HEK293 (cell line): ENCODE data around the gene UNC5CL.

Experiments
- CTCF ChIP-seq: fragments of 450-650 bp; formaldehyde crosslinking; IDR thresholded peaks from 2 replicates; pipeline ENCODE4 v1.5.1; 2016; ENCODE audit warnings: missing biosample characterization, missing genetic modification characterization
- KLF16 ChIP-seq: fragments of 450-650 bp; formaldehyde crosslinking; IDR thresholded peaks from 2 replicates; pipeline ENCODE4 v1.5.1; 2017; ENCODE audit warnings: missing biosample characterization, missing genetic modification characterization
- KLF17 ChIP-seq: fragments of 450-650 bp; formaldehyde crosslinking; IDR thresholded peaks from 2 replicates; pipeline ENCODE4 v1.5.1; 2016; ENCODE audit warnings: missing biosample characterization, missing genetic modification characterization
- REPIN1 ChIP-seq: fragments of 450-650 bp; formaldehyde crosslinking; IDR thresholded peaks from 2 replicates; pipeline ENCODE4 v1.5.1; 2017; ENCODE audit warnings: missing biosample characterization, missing genetic modification characterization, low read depth
- SALL2 ChIP-seq: fragments of 450-650 bp; formaldehyde crosslinking; IDR thresholded peaks from 2 replicates; pipeline ENCODE4 v1.5.0; 2017; ENCODE audit warnings: missing biosample characterization, mild to moderate bottlenecking, missing genetic modification characterization, borderline replicate concordance
- YY1 ChIP-seq: fragments of 450-650 bp; formaldehyde crosslinking; IDR thresholded peaks from 2 replicates; pipeline ENCODE4 v1.5.1; 2018; ENCODE audit warnings: missing biosample characterization, missing genetic modification characterization
- ZBTB10 ChIP-seq: fragments of 450-650 bp; formaldehyde crosslinking; IDR thresholded peaks from 2 replicates; pipeline ENCODE4 v1.5.1; 2016; ENCODE audit warnings: missing biosample characterization, missing genetic modification characterization
- ZBTB6 ChIP-seq: fragments of 450-650 bp; formaldehyde crosslinking; IDR thresholded peaks from 2 replicates; pipeline ENCODE4 v1.5.1; 2017; ENCODE audit warnings: missing biosample characterization, missing genetic modification characterization
- ZFP37 ChIP-seq: fragments of 450-650 bp; formaldehyde crosslinking; IDR thresholded peaks from 2 replicates; pipeline ENCODE4 v1.5.1; 2016; ENCODE audit warnings: missing biosample characterization, missing genetic modification characterization
- ZNF335 ChIP-seq: fragments of 450-650 bp; formaldehyde crosslinking; conservative IDR thresholded peaks from 2 replicates; pipeline ENCODE4 v1.5.1; 2016; ENCODE audit warnings: missing biosample characterization, missing genetic modification characterization
- ZNF416 ChIP-seq: fragments of 450-650 bp; formaldehyde crosslinking; IDR thresholded peaks from 2 replicates; pipeline ENCODE4 v1.5.1; 2016; ENCODE audit warnings: missing biosample characterization, missing genetic modification characterization
- ZNF426 ChIP-seq: fragments of 450-650 bp; formaldehyde crosslinking; IDR thresholded peaks from 2 replicates; pipeline ENCODE4 v1.5.1; 2017; ENCODE audit warnings: missing biosample characterization, missing genetic modification characterization, mild to moderate bottlenecking, inconsistent platforms, moderate library complexity
- ZNF830 ChIP-seq: fragments of 450-650 bp; IDR thresholded peaks from 2 replicates; pipeline ENCODE4 v1.5.0; 2018; ENCODE audit warnings: missing biosample characterization, missing genetic modification characterization, low read depth, mild to moderate bottlenecking, moderate library complexity

- no peak for TF ChIP-seq ZNF830
- TF ChIP-seq CTCF (tag by site-specific recombination), result no peak
- TF ChIP-seq ZNF426 (tag by site-specific recombination), result no peak
- no peak for TF ChIP-seq KLF16 (tag by site-specific recombination)
- no peak for TF ChIP-seq ZNF335 (tag by site-specific recombination)
- TF ChIP-seq ZBTB10, result no peak
- no peak for TF ChIP-seq SALL2 (tag by site-specific recombination)
- TF ChIP-seq KLF17 (tag by site-specific recombination), result no peak
- TF ChIP-seq REPIN1, result no peak
- no peak for TF ChIP-seq ZNF416 (tag by site-specific recombination)
- TF ChIP-seq ZBTB6 (tag by site-specific recombination), result no peak
- TF ChIP-seq YY1 (tag by site-specific recombination), result no peak
- no peak for TF ChIP-seq ZFP37 (tag by site-specific recombination)
Observed at GRCh38 chr6:41022294-41022693, 16.7 kb downstream of the UNC5CL start.
